T-helper 22 cell (primary cell): Measurements from ENCODE around the gene ZNF718.
"Not testable (repeated sequence)": the region's sequence is repeated elsewhere in the genome, so short reads cannot be mapped to it uniquely, and the experiment has no call there.

Source experiments
- DNase-seq: peaks from one replicate; pipeline ENCODE4 v3.0.0-alpha.2; 2020; ENCODE audit warnings: low read depth

The ZNF718 gene

DNA sequence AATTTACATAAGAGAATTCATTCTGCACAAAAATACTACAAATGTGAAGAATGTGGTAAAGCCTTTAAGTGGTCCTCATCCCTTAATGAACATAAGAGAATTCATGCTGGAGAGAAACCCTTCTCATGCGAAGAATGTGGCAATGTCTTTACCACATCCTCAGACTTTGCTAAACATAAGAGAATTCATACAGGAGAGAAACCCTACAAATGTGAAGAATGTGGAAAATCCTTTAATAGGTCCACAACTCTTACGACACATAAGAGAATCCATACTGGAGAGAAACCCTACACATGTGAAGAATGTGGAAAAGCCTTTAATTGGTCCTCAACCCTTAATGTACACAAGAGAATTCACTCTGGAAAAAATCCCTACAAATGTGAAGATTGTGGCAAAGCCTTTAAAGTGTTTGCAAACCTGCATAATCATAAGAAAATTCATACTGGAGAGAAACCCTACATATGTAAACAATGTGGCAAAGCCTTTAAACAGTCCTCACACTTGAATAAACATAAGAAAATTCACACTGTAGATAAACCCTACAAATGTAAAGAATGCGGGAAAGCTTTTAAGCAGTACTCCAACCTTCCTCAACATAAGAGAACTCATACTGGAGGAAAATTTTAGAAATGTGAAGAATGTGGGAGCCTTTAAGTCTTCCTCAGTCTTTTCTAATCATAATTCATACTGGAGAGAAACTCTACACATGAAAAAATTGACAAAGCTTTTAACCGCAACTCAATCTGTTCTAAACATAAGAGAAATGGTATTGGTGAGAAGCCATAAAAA lies 37.4 kb downstream of the ZNF718 start:
- DNase-seq = no peak

DNA sequence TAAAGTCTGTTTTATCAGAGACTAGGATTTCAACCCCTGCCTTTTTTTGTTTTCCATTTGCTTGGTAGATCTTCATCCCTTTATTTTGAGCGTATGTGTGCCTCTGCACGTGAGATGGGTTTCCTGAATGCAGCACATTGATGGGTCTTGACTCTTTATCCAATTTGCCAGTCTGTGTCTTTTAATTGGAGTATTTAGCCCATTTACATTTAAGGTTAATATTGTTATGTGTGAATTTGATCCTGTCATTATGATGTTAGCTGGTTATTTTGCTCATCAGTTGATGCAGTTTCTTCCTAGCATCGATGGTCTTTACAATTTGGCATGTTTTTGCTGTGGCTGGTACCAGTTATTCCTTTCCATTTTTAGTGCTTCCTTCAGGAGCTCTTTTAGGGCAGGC lies 45.3 kb downstream of the ZNF718 start:
- not testable (repeated sequence) for DNase-seq

DNA sequence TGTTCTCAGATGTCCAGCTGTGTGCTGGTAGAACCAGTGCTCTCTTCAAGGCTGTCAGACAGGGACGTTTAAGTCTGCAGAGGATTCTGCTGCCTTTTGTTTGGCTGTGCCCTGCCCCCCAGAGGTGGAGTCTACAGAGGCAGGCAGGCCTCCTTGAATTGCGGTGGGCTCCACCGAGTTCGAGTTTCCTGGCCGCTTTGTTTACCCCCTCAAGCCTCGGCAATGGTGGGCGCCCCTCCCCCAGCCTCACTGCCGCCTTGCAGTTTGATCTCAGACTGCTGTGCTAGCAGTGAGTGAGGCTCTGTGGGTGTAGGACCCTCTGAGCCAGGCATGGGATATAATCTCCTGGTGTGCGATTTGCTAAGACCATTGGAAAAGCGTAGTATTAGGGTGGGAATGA lies 47.0 kb downstream of the ZNF718 start:
- DNase-seq = not testable (repeated sequence)

DNA sequence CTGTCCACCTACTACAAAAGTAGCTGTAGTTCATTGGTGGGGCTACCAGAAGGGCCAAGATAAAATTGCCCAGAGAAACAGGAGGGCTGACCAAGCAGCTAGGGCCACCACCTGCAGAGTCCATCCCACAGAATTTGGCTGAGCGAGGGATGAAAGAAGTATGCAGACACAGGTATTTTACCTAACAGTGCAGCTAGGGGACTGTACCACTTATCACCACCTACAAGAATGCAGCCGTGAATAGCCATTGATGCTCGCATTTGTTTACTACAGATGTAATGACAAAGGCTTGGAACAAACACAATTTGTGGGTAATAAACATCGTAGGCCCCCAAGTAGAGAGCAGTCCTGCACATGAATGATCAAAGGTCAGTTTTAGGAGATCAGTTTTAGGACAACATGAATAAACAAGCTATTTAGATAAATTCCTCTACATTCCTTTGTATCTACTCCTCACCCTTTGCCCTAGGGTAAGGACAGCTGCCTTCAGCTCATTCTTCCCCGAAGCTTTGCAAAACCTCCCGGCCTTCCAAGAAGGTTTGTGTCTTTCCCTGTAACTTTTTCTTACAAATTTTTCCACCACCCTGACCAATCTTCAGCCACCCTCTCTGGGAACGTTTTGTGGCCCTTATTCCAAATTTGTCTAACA lies 49.5 kb downstream of the ZNF718 start:
- no peak for DNase-seq

DNA sequence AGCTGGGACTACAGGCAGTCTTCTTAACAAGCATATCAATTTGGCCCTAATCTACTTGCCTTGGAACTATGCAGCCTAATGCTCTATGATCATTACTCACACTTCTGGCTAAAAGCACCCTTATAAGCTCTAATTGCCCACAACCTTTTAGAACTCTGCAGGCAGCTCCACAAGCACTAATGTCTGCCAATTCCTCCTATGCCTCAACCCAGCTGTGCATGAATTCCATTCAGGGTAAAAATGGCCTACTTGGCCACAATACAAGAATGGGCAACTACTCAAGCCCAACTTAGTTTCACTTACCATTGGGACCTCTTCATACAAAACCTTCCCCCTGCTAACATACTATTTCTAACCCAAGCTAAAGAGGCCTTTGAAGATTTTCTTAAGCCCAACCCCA lies 51.7 kb downstream of the ZNF718 start:
- no peak for DNase-seq

DNA sequence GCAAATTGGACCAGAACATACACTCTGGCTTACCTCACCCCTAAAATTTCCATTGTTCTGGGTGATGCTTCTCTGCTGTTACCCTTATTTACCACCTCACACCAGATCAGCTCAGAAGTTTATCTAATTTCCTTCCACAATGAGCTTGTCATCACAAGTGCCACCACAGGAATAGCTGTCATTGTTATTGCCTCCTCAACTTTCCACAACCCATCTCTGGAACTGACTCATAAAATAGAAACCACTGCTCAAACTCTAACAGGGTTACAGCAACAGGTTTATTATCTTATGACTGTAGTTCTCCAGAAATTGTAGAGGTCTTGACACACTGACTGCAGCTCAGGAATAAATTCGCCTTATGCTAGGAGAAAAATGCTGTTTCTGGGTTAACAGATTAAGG lies 52.7 kb downstream of the ZNF718 start:
- DNase-seq = no peak

DNA sequence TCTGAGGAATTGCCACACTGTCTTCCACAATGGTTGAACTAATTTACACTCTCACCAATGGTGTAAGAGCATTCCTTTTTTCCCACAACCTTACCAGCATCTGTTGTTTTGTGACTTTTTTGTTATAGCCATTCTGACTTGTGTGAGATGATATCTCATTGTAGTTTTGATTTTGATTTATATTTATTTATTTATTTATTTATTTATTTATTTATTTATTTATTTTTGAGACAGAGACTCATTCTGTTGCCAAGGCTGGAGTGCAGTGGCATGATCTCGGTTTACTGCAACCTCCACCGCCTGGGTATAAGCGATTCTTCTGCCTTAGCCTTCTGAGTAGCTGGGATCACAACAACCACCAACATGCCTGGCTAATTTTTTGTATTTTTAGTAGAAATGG lies 57.9 kb downstream of the ZNF718 start:
- DNase-seq = not testable (repeated sequence)

DNA sequence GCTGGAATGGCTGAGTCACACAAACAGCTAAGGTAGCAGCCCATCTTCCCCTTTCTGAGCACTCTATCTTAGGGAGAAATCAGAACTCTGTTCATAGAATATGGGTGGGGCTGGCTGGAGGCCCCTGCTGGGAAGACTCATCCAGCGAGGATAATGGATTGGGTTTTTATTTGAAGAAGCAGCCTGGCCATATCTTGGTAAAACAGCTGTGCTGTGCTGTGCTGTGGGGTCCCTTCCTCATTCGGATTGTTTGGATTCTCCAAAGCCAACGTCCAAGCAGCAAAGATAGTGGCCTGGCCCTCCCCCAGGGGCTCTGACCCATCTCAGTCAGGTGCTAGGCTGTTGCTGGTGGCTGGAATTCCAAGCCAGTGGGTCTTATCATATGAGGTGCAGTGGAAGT lies 63.8 kb downstream of the ZNF718 start:
- DNase-seq = no peak

DNA sequence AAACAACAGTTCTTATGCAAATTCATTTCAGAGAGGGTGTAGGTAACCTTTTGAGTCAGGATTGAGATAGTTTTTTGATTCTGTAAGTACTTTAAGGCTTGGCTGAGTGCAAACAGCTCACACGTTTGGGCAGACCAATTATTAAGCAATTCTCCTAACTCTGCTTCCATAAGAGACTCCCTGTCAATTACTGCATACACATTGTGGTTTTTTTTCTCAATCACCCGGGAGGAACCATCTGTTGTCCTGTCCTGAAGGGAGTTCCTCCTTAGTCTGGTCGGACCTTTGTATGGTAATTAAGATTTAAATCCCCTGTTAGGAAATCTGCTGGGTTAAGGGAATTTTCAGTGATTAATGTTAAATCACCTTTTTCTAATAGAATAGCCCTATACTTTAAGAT lies 70.9 kb downstream of the ZNF718 start:
- DNase-seq = not testable (repeated sequence)

DNA sequence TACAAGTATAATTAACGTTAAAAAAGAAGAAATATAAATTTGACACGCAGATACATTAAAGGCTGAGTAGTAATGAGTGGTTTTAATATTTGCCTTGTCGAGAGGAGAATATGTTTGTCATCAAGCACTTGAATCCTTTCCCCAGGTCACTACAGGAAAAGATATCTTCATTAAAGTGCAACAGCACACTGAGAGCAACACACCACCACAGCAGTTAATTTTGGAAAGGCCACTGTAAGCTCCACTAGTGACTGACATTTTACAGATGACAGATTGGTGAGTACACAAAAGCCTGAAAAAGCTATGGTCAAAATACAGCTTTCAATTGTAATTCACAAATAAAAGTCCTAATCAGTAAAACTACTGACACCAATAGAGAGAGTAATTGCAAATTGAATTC lies 76.6 kb downstream of the ZNF718 start:
- DNase-seq = no peak

DNA sequence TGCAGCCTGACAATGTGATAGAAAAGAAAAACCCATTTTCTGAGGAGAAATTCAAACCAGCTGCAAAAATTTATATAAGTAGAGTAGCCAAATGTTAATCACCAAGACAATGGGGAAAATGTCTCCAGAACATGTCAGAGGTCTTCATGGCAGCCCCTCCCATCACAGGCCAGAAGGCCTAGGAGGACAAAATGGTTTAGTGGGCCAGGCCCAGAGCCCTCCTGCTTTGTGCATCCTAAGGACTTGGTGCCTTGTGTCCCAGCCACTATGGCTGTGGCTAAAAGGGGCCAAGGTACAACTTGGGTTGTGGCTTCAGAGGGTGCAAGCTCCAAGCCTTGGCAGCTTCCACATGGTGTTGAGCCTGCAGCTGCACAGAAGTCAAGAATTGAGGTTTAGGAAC lies 78.5 kb downstream of the ZNF718 start:
- not testable (repeated sequence) for DNase-seq

DNA sequence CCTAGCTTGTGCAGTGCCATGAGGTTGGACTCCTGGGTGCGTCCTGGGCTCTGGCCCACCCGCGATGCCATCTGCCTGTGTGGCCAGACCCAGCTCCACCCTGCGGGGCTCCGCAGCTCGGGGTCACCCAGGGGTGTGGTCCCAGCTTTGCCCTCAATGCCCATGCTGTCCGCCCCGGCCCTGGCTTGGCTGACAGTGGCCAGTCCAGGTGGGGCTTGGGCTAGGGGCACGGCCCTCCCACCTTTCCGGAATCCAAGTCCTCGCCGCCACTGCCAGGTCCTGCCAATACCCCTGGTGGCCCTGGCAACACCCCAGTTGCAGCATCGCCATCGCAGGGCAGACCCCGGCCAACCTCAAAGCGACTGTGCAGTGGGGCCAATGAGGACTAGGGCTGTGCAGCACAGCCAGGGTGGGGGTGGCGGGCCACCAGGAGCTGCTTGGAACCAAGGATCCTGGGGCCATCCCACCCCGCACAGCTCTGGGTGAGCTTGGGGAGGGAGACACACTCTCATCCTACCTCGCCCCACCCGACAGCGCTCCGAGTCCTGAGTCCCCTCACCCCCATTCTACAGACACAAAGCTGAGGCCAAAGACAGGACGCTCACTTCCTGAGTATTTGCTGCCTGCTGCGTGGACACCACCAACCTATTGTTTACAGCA lies 80.9 kb downstream of the ZNF718 start:
- no peak for DNase-seq

DNA sequence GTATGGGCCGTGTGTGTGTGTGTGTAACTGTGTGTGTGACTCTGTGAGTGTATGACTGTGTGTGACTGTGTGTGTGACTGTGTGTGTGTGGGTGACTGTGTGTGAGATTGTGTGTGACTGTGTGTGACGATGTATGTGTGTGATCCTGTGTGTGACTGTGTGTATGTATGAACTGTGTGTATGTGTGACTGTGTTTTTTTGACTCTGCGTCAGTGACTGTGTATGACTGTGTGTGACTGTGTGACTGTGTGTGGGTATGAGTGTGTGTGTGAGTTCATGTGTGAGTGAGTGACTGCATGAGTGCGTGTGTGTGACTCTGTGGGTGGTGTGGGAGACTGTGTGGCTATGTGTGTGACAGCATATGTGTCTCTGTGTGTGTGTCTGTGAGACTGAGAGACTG lies 81.8 kb downstream of the ZNF718 start:
- no peak for DNase-seq

DNA sequence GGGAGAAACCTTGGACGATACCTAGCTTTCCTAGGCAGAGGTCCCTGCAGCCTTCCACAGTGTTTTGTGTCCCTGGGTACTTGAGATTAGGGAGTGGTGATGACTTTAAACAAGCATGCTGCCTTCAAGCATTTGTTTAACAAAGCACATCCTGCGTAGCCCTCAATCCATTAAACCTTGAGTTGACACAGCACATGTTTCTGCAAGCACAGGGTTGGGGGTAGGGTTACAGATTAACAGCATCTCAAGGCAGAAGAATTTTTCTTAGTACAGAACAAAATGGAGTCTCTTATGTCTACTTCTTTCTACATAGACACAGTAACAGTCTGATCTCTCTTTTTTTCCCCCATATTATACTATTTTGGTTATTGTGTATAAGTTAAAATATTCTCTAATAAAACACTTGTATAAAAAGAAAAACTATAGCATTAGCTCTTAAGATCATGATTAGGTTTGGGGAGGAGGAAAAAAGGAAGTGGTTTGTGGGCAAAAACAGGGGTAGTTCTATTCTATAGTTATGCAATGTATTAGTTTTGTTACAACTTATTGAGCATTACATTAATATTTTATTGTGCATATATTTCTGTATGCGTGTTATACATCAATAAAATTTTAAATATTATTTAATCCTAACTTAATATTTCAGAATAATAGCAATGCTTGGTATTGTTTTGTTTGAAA lies 84.3 kb downstream of the ZNF718 start:
- DNase-seq = not testable (repeated sequence)

DNA sequence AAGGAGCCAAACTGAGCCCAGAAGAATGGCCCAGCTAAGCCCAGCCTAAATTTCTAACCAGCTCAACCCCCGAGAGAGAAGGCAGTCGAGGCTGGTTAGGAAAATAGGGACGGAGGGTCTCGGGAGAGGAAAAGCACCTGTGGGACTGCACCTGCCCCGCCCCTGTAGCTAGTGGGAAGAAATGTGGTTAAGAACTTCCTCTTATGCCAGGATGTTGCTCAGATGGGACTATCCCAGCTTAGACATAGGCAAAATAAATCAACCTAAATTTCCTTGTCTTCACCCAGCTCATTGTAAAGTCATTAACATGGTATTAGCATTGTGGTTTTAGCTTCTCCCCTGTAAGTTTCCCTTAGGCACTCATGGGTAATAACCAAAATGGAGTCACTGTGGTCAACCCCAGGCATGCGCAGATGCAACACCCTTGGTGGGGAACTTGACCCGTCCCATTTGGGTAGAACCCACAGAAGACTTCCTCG lies 86.8 kb downstream of the ZNF718 start:
- DNase-seq = no peak

DNA sequence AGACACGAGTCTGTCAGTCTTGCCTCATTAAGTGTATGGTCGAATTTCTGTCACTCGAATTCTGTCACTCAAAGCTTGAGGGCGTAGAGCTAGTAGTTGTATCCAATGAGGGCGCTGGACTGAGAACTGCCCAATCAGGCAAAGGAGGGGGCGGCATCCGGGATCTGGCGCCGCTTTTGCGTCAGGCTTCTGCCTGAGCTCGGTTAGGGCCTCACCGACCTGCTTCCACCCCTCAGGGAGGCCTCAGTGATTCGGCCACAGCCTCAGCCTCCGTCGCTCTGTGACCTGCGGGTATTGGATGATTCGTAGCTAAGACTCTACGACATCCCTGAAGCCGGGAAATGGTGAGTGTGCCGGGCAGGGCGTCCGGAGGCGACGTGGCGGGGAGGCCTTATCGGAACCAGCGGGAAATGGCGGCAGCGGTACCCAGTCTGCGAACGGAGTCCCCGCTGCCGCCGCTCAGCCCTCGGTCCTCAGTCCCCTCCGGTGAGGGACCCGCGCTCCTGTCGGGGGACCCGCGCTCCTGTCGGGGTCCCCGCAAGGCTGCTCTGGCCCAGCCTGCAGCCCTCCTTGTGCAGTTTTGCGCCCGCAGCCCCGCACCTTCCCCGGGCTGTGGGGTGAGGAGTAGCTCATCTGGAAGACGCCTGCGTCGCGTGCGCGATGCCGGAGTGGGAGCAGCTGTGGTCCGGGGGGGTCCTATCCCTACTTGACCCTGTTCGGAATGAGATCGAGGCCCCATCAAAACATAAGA lies 88.3 kb downstream of the ZNF718 start:
- no peak for DNase-seq

DNA sequence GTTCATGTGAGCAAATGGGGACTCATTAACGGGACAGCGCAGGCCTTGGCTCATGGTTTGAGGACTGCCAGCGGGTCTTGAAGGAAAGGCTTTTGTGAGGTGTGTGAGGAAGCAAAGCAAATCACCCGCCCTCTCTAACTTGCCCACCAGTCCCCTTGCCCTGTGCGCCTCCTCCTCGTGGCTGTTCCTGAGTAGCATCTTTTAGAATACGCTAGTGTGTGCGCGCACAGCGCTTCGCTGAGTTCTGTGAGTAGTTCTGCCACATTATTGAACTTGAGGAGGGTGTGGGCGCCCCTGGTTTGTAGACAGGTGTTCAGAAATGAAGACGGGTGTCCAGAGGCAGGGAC lies 88.9 kb downstream of the ZNF718 start:
- DNase-seq = not testable (repeated sequence)
